H9 (cell line): ENCODE data around the gene CCDC74A. TPM values are rescaled to one million over a fixed set of nuclear protein-coding genes. Genes with fewer than 3 reads are reported as not detected.

ENCODE experiments used
- DNase-seq: peaks from one replicate; pipeline ENCODE4 v3.0.0-alpha.2; 2017
- H2AFZ ChIP-seq: one replicate; pipeline ENCODE4 v1.6.1; 2013; ENCODE audit warnings: mild to moderate bottlenecking, low read length, control low read depth, moderate library complexity
- H2AK5ac ChIP-seq: 2 replicates; pipeline ENCODE4 v1.6.1; 2013; ENCODE audit warnings: low read length, control low read depth, mixed read lengths; ENCODE audit not compliant: insufficient read length
- H2BK120ac ChIP-seq: one replicate; pipeline ENCODE4 v1.6.1; 2013; ENCODE audit warnings: low read depth, mild to moderate bottlenecking, low read length, control low read depth, inconsistent platforms; ENCODE audit not compliant: poor library complexity, severe bottlenecking
- H2BK12ac ChIP-seq: 2 replicates; pipeline ENCODE4 v1.6.1; 2013; ENCODE audit warnings: low read length, control low read depth, mixed read lengths, low read depth; ENCODE audit not compliant: insufficient read length
- H2BK15ac ChIP-seq: 2 replicates; pipeline ENCODE4 v1.6.1; 2013; ENCODE audit warnings: low read depth, low read length, control low read depth
- H2BK20ac ChIP-seq: one replicate; pipeline ENCODE4 v1.6.1; 2013; ENCODE audit warnings: low read depth, mild to moderate bottlenecking, low read length, control low read depth, inconsistent platforms; ENCODE audit not compliant: poor library complexity, severe bottlenecking
- H2BK5ac ChIP-seq: 2 replicates; pipeline ENCODE4 v1.6.1; 2013; ENCODE audit warnings: low read length, control low read depth, mixed read lengths; ENCODE audit not compliant: insufficient read length
- H3K14ac ChIP-seq: 2 replicates; pipeline ENCODE4 v1.6.1; 2013; ENCODE audit warnings: low read length, control low read depth; ENCODE audit not compliant: insufficient read depth
- H3K18ac ChIP-seq: 2 replicates; pipeline ENCODE4 v1.6.1; 2013; ENCODE audit warnings: low read depth, mild to moderate bottlenecking, mixed read lengths, low read length, control low read depth; ENCODE audit not compliant: insufficient read length
- H3K23ac ChIP-seq: 2 replicates; pipeline ENCODE4 v1.6.1; 2013; ENCODE audit warnings: low read length, control low read depth, mixed read lengths, low read depth; ENCODE audit not compliant: insufficient read length
- H3K23me2 ChIP-seq: 2 replicates; pipeline ENCODE4 v1.6.1; 2013; ENCODE audit warnings: low read depth, mild to moderate bottlenecking, mixed read lengths, low read length, control low read depth; ENCODE audit not compliant: insufficient read length, poor library complexity, severe bottlenecking
- H3K27ac ChIP-seq: 2 replicates; pipeline ENCODE4 v1.5.1; 2013; ENCODE audit warnings: low read length, control low read depth, mixed read lengths, low read depth; ENCODE audit not compliant: insufficient read length
- H3K27me3 ChIP-seq: 2 replicates; pipeline ENCODE4 v1.6.1; 2013; ENCODE audit warnings: low read length, control low read depth, inconsistent platforms; ENCODE audit not compliant: insufficient read depth
- H3K4ac ChIP-seq: 2 replicates; pipeline ENCODE4 v1.6.1; 2013; ENCODE audit warnings: low read depth, mild to moderate bottlenecking, control low read depth, inconsistent platforms, low read length, moderate library complexity
- H3K4me1 ChIP-seq: 2 replicates; pipeline ENCODE4 v1.6.1; 2013; ENCODE audit warnings: low read length, control low read depth, inconsistent platforms; ENCODE audit not compliant: insufficient read depth
- H3K4me2 ChIP-seq: 2 replicates; pipeline ENCODE4 v1.6.1; 2013; ENCODE audit warnings: low read length, control low read depth, mixed read lengths; ENCODE audit not compliant: insufficient read length, insufficient read depth
- H3K56ac ChIP-seq: 2 replicates; pipeline ENCODE4 v1.6.1; 2013; ENCODE audit warnings: low read depth, mild to moderate bottlenecking, mixed read lengths, low read length, control low read depth; ENCODE audit not compliant: insufficient read length
- H3K79me1 ChIP-seq: 2 replicates; pipeline ENCODE4 v1.6.1; 2013; ENCODE audit warnings: low read depth, mild to moderate bottlenecking, moderate library complexity, low read length, control low read depth, inconsistent platforms; ENCODE audit not compliant: insufficient read depth, poor library complexity, severe bottlenecking
- H3K79me2 ChIP-seq: 2 replicates; pipeline ENCODE4 v1.6.1; 2013; ENCODE audit warnings: low read length, control low read depth, inconsistent platforms; ENCODE audit not compliant: insufficient read depth
- H3K9ac ChIP-seq: 2 replicates; pipeline ENCODE4 v1.6.1; 2013; ENCODE audit warnings: low read length, control low read depth, mixed read lengths; ENCODE audit not compliant: insufficient read length; ENCODE audit errors: extremely low read depth
- H3K9me3 ChIP-seq: one replicate; pipeline ENCODE4 v1.6.1; 2013; ENCODE audit warnings: low read depth, low read length, inconsistent platforms; ENCODE audit not compliant: control insufficient read depth
- H3T11ph ChIP-seq: one replicate; pipeline ENCODE4 v1.6.1; 2013; ENCODE audit warnings: mild to moderate bottlenecking, low read length, control low read depth, inconsistent platforms
- H4K20me1 ChIP-seq: one replicate; pipeline ENCODE4 v1.6.1; 2013; ENCODE audit not compliant: control insufficient read depth, insufficient read length, insufficient read depth
- H4K5ac ChIP-seq: 2 replicates; pipeline ENCODE4 v1.6.1; 2013; ENCODE audit warnings: low read depth, mild to moderate bottlenecking, mixed read lengths, low read length, control low read depth; ENCODE audit not compliant: insufficient read length
- H4K8ac ChIP-seq: replicated peaks from 2 replicates; pipeline ENCODE4 v1.6.1; 2013; ENCODE audit warnings: low read length, control low read depth, mixed read lengths, low read depth; ENCODE audit not compliant: insufficient read length
- H4K91ac ChIP-seq: 2 replicates; pipeline ENCODE4 v1.6.1; 2013; ENCODE audit warnings: low read depth, mild to moderate bottlenecking, moderate library complexity, mixed read lengths, low read length, control low read depth; ENCODE audit not compliant: insufficient read length
- H3K27ac Mint-ChIP-seq, 3 experiments: 2 replicates in 2 of 3; 3 replicates in 1 of 3; pipeline ENCODE4 v1.8.0; 2020 to 2021; ENCODE audit warnings: mixed read lengths in 3 of 3, mild to moderate bottlenecking in 1 of 3, moderate library complexity in 1 of 3
- H3K27me3 Mint-ChIP-seq: 2 replicates; pipeline ENCODE4 v1.8.0; 2021; ENCODE audit warnings: low read depth, mild to moderate bottlenecking, moderate library complexity, mixed read lengths
- H3K36me3 Mint-ChIP-seq, 3 experiments: 2 replicates in 2 of 3; 3 replicates in 1 of 3; pipeline ENCODE4 v1.8.0; 2020 to 2021; ENCODE audit warnings: low read depth in 3 of 3, mixed read lengths in 3 of 3; ENCODE audit not compliant: insufficient read depth in 1 of 3
- H3K4me1 Mint-ChIP-seq, 2 experiments: 2 replicates each; pipeline ENCODE4 v1.8.0; 2020; ENCODE audit warnings: mixed read lengths in 2 of 2
- H3K4me3 Mint-ChIP-seq, 2 experiments: 2 replicates in 1 of 2; 3 replicates in 1 of 2; pipeline ENCODE4 v1.8.0; 2020 to 2021; ENCODE audit warnings: mild to moderate bottlenecking in 2 of 2, mixed read lengths in 2 of 2, moderate library complexity in 1 of 2
- H3K9me3 Mint-ChIP-seq, 2 experiments: 2 replicates in 1 of 2; 3 replicates in 1 of 2; pipeline ENCODE4 v1.8.0; 2020; ENCODE audit warnings: mild to moderate bottlenecking in 2 of 2, mixed read lengths in 2 of 2, moderate library complexity in 1 of 2
- CTCF ChIP-seq: fragments of 200-600 bp; sonication (generic); conservative IDR thresholded peaks from 3 replicates; pipeline ENCODE4 v1.8.0; 2021; ENCODE audit warnings: antibody characterized with exemption, mild to moderate bottlenecking
- WGBS: extraction: QIAGEN DNeasy Blood & Tissue Kit; methylation state at CpG from one replicate; pipeline ENCODE4 v1.1.7; 2013; ENCODE audit warnings: missing lambda C conversion rate, low lambda C conversion rate, mixed read lengths; ENCODE audit not compliant: insufficient read length; ENCODE audit errors: extremely low coverage; 5-methylcytosine and 5-hydroxymethylcytosine counted together
- total RNA-seq: library from RNA; stranded (reverse); gene quantifications from 2 replicates; pipeline ENCODE4 v1.2.1, GENCODE V29; 2021

CCDC74A gene
- total RNA-seq, 1 experiment from 2014 or later = 10.8 TPM

DNA sequence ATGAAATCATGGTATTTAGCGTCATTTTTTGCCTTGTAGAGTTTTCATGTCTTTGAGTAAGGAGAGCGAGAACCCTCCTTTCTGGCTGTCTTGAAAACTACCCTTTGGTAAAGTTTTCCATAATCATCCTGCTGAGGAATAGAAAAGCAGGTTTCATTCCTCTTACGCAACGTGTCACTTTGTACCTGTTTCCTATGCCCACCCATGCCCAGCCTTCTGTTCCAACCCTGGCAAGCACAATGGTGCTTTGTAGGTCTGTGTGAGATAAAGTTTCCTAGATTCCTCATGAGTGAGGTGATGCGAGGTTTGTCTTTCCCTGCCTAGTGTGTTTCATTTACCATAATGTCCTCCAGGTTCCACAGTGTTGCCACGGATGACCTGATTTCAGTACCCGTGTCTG, 29.3 kb downstream of the CCDC74A start:
- Histone ChIP-seq H4K20me1 (no peaks in the 10 kb centered on the region), H3K27me3 (no peaks in the 10 kb centered on the region), H3K4me2 (no peak overlapping the region), H3K23me2 (no peaks in the 10 kb centered on the region), H3K14ac (no peak overlapping the region), H2BK15ac (no peak overlapping the region), H3K23ac (no peak overlapping the region), H3K4me1 (no peaks in the 10 kb centered on the region), H3K79me1 (no peaks in the 10 kb centered on the region), H4K91ac (no peak overlapping the region), H4K5ac (no peak overlapping the region), H3K9me3 (no peaks in the 10 kb centered on the region), H3K4ac (no peak overlapping the region), H2AFZ (no peak overlapping the region), H3K79me2 (no peaks in the 10 kb centered on the region), H2BK120ac (no peak overlapping the region), H2BK12ac (no peak overlapping the region), H3K27ac (no peak overlapping the region), H3K56ac (no peak overlapping the region), H2BK5ac (no peak overlapping the region), H3T11ph (no peak overlapping the region), H2AK5ac (no peak overlapping the region), H4K8ac (no peak overlapping the region), H3K18ac (no peak overlapping the region), H3K9ac (no peak overlapping the region), H2BK20ac (no peak overlapping the region)
- peaks cover 14% of the 10 kb centered on the region for H3K27me3 Mint-ChIP-seq
- WGBS = no CpG with 5 or more reads among the region's 7 CpGs
- TF ChIP-seq CTCF = no peak
- H3K27ac Mint-ChIP-seq = no peak overlapping the region
- DNase-seq = no peak
- H3K4me3 Mint-ChIP-seq = no peak overlapping the region
- no peaks in the 10 kb centered on the region for H3K4me1 Mint-ChIP-seq
- 0 out of 5 replicates have a peak, but pooled peaks cover 0 to under 1% of the 10 kb centered on the region in 2 experiments for H3K9me3 Mint-ChIP-seq
- no peaks in the 10 kb centered on the region for H3K36me3 Mint-ChIP-seq
